H54 (cell line): ENCODE results near the gene FBXW8.

Experiments used
- DNase-seq: peaks from one replicate; pipeline ENCODE4 v3.0.0; 2011; ENCODE audit warnings: low spot score, mixed read lengths; ENCODE audit not compliant: insufficient read length
- FAIRE-seq: peaks from 3 replicates; lab custom pipeline; 2011; peaks lifted over from hg19 to GRCh38; lab: Jason Lieb, UNC
- POLR2A ChIP-seq: IDR thresholded peaks from 2 replicates; pipeline ENCODE4 v1.6.1; 2011; ENCODE audit warnings: low read depth, mild to moderate bottlenecking, low read length

The FBXW8 gene

GRCh38 chr12:116926283-116927243, 15.8 kb downstream of the FBXW8 start:
- DNase-seq (no peak), FAIRE-seq (no peak)
- TF ChIP-seq POLR2A, result no peak

GRCh38 chr12:116927244-116927940, 16.6 kb downstream of the FBXW8 start:
- TF ChIP-seq POLR2A, result no peak
- FAIRE-seq, result no peak
- DNase-seq, result no peak

GRCh38 chr12:116928504-116928903, 17.8 kb downstream of the FBXW8 start:
- DNase-seq (no peak), FAIRE-seq (no peak)
- no peak for TF ChIP-seq POLR2A

- no peak for TF ChIP-seq POLR2A
- FAIRE-seq (no peak), DNase-seq (no peak)
Measured at GRCh38 chr12:116929885-116930284, 19.1 kb downstream of the FBXW8 start.

GRCh38 chr12:116931665-116932064, 20.9 kb downstream of the FBXW8 start:
- no peak for FAIRE-seq
- no peak for TF ChIP-seq POLR2A
- DNase-seq, result no peak

- DNase-seq (no peak), FAIRE-seq (no peak)
- no peak for TF ChIP-seq POLR2A
Measured at GRCh38 chr12:116933091-116933490, 22.3 kb downstream of the FBXW8 start.

GRCh38 chr12:116933512-116934246, 22.9 kb downstream of the FBXW8 start:
- no peak for FAIRE-seq
- TF ChIP-seq POLR2A, result no peak
- no peak for DNase-seq

- DNase-seq (no peak), FAIRE-seq (no peak)
- TF ChIP-seq POLR2A, result no peak
Measured at GRCh38 chr12:116934908-116935705, 24.4 kb downstream of the FBXW8 start.

GRCh38 chr12:116937640-116938039, 26.9 kb downstream of the FBXW8 start:
- DNase-seq (no peak), FAIRE-seq (no peak)
- no peak for TF ChIP-seq POLR2A

GRCh38 chr12:116939734-116940133, 29.0 kb downstream of the FBXW8 start:
- TF ChIP-seq POLR2A, result no peak
- no peak for FAIRE-seq

GRCh38 chr12:116941188-116941587, 30.4 kb downstream of the FBXW8 start:
- no peak for TF ChIP-seq POLR2A
- FAIRE-seq, result no peak
- DNase-seq, result no peak

More at GRCh38 chr12:116939734-116940133, 29.0 kb downstream of the FBXW8 start:
- no peak for DNase-seq

GRCh38 chr12:116943419-116944372, 32.9 kb downstream of the FBXW8 start:
- FAIRE-seq, result no peak
- TF ChIP-seq POLR2A, result no peak

More at GRCh38 chr12:116943419-116944372, 32.9 kb downstream of the FBXW8 start:
- no peak for DNase-seq
